Stimulated activated CD8-positive, alpha-beta memory T cell treated with anti-CD3 and anti-CD28 coated beads, Interleukin-12 subunit alpha, Interleukin-12 subunit beta, amount 100 ng/mL, for 1 hour (primary cell): ENCODE data around the gene NEU2.

Experiments
- DNase-seq: peaks from one replicate; pipeline ENCODE4 v3.0.0-alpha.2; 2020; ENCODE audit warnings: low read depth

NEU2 gene

GRCh38 chr2:233076749-233077148 lies 44.3 kb downstream of the NEU2 start:
- no peak for DNase-seq

GRCh38 chr2:233079473-233079877 lies 47.0 kb downstream of the NEU2 start:
- DNase-seq: no peak

GRCh38 chr2:233079953-233080835 lies 47.7 kb downstream of the NEU2 start:
- no peak for DNase-seq

GRCh38 chr2:233080836-233081229 lies 48.4 kb downstream of the NEU2 start:
- no peak for DNase-seq

- no peak for DNase-seq
Observed at GRCh38 chr2:233081232-233081730, 48.8 kb downstream of the NEU2 start.

GRCh38 chr2:233081731-233082221 lies 49.3 kb downstream of the NEU2 start:
- no peak for DNase-seq

- DNase-seq: no peak
Observed at GRCh38 chr2:233082222-233082930, 49.9 kb downstream of the NEU2 start.

- DNase-seq: no peak
Observed at GRCh38 chr2:233082931-233083755, 50.7 kb downstream of the NEU2 start.

GRCh38 chr2:233083782-233084181 lies 51.3 kb downstream of the NEU2 start:
- no peak for DNase-seq

- DNase-seq: no peak
Observed at GRCh38 chr2:233084488-233084887, 52.0 kb downstream of the NEU2 start.
